DOHH2 (cell line): ENCODE measurements around the gene TUFT1.

Experiments
- CTCF ChIP-seq: fragments of 200-600 bp; sonication (generic); IDR thresholded peaks from one replicate; pipeline ENCODE4 v1.5.1; 2014; ENCODE audit warnings: antibody characterized with exemption, mild to moderate bottlenecking, low read depth, low read length; ENCODE audit not compliant: poor library complexity, severe bottlenecking
- EZH2phosphoT487 ChIP-seq: fragments of 200-600 bp; sonication (generic); IDR thresholded peaks from 2 replicates; pipeline ENCODE4 v1.6.1; 2017; ENCODE audit warnings: borderline replicate concordance, mild to moderate bottlenecking, antibody characterized with exemption, low read length, moderate library complexity, mixed read lengths

GRCh38 chr1:151549199-151549598 lies 9.1 kb downstream of the TUFT1 start:
- TF ChIP-seq CTCF (no peak), EZH2phosphoT487 (no peak)
